ENCODE results near the gene TOMM34.

TOMM34 gene

GRCh38 chr20:44963325-44964215 is 3.4 kb upstream of the TOMM34 start:
- DNase-seq (ENCODE audit: low spot score): no peak

GRCh38 chr20:44962483-44962882 is 2.3 kb upstream of the TOMM34 start:
- peak; percentile 55 for DNase-seq (ENCODE audit: low spot score)

DNA sequence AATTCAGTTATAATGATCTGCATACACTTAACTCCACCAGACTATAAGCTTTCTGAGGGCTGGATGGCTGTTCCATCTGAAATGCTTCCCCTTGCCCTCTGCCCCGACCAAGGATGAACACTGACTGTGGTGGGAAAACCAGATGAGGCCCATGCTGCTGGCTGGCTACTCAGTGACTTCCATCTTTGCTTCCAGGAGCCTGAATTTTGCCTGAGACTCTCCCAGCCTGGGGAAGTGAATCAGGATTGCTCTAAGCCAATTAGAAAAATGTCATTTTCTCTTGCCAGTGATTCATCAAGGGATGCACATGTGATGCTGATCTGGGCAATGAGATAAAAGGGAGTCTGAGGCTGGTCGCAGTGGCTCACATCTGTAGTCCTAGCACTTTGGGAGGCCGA is 1.7 kb upstream of the TOMM34 start:
- DNase-seq (ENCODE audit: low spot score): no peak

DNA sequence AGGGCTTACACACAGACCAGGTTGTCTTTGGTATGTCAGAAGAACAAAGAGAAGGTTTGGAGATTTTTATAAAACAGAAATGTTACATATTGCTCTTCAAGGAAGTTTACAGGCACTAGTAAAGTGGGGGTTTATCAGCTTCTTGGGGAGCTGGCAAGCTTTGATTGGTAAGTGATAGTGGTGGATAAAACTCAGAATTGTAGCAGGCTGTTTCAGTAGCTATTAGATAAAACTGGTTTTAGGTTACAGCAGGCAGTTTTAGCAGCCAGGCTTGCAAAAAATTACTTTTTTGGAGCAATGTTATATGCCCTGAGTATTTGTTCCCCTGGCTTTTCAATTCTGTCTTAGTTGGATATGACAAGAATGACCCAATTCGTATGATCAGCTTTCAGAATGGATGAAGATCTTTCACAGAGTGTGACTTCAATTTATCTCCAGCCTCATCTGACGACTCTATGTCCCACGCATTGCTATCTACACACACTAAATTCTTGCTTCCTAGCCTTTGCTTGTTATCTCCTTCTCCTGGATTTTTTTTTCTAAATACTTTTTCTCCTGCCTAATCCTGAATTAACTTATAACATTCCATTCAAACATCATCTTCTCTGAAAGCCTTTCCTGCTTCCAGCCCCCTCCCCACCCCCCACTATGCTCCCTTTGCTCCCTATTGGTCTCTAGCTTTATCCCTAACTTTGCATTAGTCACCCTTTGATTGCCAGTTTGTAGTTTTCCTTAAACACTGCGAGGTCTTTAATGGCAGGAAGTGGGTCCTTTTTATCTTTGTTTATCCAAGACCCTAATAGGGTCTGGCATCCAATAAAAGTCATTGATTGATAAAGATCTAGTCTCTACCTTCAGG is 1.0 kb upstream of the TOMM34 start:
- DNase-seq (ENCODE audit: low spot score): peak; percentile 20

DNA sequence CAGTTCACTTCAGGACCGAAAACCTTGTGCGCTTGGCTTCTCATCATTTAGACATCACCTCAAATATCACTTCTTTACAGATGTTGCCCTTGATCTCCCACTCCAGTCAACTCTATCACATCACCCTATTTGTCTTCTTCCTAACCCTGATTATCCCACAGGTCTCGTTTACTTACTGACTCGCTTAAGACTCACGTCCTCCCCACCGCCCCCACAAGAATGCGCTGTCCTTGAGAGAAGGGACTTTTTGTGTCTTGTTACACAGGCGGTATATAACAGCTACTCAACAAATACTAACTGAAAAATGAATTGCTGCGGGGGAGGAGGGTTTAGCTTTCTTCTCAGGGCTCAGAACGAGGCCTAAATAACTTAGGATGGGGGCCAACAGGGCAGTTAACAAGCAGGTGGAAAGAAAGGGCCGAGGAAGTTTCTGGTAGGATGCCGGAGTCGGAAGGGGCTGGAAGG is 527 bp downstream of the TOMM34 start:
- peak; percentile 35 for DNase-seq (ENCODE audit: low spot score)

DNA sequence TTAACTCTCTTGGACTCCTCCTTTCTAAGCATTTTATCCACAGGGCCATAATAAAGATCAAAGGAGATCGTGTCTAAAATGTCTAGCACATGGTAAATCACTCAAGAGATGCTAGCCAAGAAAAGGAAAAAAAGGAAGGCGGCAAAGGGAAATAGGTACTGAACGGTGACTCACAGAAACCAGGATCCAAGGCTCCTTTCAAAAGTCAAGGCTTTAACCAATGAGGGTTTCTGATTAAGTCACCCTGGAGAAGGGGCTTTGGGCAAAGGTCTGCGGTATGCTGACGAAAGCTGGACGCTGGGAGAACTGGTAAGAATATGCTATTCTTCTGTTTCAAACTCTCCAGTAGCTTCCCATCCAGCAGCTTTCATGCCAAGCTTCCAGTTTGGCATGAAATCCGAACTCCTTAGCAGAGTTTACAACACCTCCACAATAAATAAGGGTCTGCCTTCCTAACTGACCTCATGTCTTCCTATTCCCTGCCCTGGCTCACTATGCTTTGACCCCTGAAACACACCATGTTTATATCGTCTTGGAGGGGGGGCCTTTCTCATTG is 1.0 kb downstream of the TOMM34 start:
- no peak for DNase-seq (ENCODE audit: low spot score)

DNA sequence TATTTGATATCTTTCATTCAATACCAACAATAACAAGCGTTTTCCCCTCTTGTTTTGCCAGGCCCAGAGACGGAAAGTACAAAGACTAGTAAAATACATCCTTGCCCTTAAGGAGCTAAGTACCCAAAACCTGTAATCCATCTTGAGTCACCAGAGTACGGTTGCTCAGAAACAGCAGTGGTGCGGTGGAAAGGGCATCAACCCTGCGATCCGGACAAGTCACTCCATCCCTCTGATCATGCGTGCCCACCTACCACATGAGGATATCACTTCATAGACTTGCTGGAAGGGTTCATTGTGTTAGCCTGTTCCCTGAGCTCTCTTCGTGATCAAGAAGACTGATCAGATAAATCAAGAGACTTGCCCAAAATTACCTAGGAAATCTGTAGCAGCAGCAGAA is 1.9 kb downstream of the TOMM34 start:
- no peak for DNase-seq (ENCODE audit: low spot score)

GRCh38 chr20:44956410-44956809 is 3.8 kb downstream of the TOMM34 start:
- DNase-seq (ENCODE audit: low spot score): no peak

GRCh38 chr20:44955270-44955669 is 4.9 kb downstream of the TOMM34 start:
- no peak for DNase-seq (ENCODE audit: low spot score)

DNA sequence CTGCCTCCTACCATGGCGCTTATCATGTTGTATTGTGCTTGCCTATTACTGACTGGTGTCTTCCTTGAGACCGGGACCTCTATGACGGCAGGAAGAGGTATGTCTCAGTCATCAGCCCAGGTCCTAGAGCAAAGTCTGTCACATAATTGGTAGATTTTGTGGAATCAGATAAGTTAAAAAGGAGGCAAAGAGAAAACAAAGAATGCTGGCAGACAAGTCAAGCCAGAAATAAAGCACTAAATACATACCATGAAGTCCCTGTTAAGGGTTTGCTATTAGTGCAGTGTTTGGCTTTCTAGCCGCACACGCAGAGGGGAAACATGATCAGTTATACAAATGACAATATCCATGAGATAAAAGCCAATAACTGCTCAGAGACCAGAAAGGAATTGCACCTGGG is 6.0 kb downstream of the TOMM34 start:
- no peak for DNase-seq (ENCODE audit: low spot score)

- no peak for DNase-seq (ENCODE audit: low spot score)
Observed at GRCh38 chr20:44952731-44953130, 7.5 kb downstream of the TOMM34 start.

DNA sequence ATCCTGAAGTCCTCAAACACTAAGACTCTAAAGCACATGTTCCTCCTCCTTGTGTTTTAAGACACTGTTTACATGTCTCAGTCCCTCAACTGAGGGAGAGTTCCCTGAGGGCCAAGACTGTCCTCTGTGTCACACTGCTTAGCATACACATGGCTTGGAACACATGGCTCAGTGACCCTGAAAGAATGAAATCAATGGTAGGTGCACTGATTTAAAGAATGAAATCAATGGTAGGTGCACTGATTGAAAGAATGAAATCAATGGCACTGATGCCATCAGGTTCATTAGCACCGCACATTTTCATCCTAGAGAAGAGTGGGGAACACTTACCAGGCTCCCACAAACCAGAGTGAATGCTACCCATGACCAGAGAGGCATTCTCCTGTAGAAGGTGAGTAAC is 9.8 kb downstream of the TOMM34 start:
- no peak for DNase-seq (ENCODE audit: low spot score)

DNA sequence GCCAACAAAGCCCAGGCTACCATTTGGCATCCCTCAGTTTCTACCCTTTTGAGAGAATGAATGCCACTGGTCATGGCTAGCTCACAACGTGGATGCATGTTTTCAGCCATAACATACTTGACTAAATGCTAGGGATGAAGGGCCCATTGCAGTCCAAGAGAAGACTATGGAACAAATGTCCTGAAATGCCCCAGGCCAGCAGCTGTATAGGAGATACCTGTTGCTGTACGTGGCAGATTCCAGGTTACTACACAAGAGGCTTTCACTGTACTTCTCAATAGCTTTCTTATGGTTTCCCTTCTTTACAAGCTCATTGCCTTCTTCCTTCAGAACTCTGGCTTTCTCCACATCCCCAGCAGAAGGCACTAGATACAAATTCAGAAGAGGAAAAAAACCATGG is 11.7 kb downstream of the TOMM34 start:
- DNase-seq (ENCODE audit: low spot score): no peak

DNA sequence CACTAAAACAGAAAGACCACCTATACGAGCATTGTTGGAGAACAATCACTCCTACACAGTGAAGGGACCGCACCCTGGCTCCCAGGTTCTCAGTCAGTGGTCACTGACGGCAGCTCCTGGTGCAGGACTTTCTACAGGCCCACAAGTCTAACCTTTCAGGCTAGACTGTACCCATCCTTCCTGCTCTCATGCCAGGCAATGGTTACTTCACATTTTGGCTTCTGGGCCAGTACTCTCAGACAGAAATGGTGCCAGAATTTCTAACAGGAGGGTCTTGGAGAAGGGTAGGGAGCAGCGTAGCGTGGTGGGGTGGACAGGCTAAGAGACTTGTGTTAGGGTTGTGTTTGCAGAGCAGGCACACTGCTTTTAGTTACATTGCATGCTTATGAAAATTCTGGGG is 12.1 kb downstream of the TOMM34 start:
- no peak for DNase-seq (ENCODE audit: low spot score)

- no peak for DNase-seq (ENCODE audit: low spot score)
Observed at GRCh38 chr20:44946271-44946852, 13.8 kb downstream of the TOMM34 start.

DNA sequence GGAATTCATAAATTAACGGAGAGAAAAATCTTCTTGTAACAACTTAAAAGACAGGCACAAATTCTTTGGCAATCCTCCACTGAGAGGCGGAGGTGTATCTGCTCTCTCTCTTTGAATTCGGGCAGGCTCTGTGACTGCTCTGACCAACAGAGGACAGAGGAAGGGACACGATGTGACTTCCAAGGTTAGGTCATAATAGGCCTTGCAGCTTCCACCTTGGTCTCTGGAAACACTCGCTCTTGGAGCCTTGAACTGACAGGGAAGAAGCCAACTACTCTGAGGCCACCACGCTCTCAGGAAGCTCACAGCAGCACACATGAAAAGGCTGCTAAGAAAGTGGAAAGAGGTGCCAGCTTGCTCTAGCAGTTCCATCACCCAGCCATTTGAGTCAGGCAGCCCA is 14.9 kb downstream of the TOMM34 start:
- no peak for DNase-seq (ENCODE audit: low spot score)

GRCh38 chr20:44943828-44944227 is 16.4 kb downstream of the TOMM34 start:
- no peak for DNase-seq (ENCODE audit: low spot score)

GRCh38 chr20:44942264-44942973 is 17.8 kb downstream of the TOMM34 start:
- DNase-seq (ENCODE audit: low spot score): no peak

DNA sequence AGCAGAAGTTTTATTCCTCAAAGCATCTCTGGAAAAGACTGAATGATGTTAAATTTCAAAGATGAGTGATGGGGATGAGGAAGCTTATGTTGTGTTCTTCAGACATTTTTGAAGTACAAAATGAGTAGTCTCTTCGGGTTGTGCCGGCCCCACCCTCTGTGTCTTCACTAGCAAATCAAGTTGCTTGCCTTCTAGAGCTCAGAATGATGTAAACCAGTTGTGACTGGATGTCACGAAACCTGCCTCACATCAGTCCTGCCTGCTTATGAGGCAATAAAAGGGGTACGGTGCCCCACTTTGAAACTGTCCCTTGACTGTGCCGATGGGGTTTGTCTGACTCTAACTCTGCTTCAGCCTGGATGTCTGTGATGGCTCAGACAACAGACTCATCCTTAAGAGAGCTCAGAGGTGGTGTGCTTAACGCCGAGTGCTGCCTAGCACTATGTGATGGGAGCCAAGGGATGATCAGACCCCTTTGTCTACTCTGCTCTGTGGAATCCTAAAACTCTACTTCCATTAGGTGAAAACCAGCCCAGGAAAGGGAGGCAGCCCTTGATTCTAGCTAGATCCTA is 19.0 kb downstream of the TOMM34 start:
- DNase-seq (ENCODE audit: low spot score): no peak

DNA sequence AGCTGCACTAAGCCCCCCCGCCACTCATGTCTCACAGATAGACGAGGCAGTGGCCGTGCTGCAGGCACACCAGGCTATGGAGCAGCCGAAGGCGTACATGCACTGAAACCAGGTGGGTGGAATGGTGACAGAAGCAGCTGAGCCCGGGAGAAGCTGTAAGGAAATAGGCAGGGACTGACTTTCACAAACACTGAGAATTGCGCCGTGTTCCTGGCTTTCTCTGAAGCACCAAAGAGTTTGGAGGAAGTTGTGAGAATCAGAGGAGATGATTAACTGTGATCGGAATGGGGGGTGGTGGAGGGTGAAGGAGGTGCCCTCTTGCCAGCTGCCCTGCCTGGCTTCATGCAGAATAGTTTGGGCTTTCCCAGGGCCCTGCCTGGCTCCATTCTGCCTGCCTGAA is 21.6 kb downstream of the TOMM34 start:
- no peak for DNase-seq (ENCODE audit: low spot score)

DNA sequence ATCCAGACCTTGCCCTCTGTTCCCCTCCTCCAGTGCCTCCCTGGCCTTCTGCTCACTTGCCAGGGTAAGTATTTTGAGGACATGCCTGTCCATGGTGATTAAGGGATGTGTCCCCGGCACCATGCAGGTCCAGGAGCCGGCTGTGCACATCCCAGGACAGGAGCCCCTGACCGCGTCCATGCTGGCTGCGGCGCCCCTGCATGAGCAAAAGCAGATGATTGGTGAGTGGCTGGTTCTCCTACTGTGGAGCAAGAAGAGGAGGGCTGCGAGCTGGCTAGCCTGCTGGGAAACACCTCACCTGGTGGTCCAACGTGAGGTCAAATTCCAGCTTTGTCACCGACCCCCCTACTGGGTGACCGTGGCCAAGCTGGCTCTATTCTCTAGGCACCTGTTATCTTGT is 23.7 kb downstream of the TOMM34 start:
- no peak for DNase-seq (ENCODE audit: low spot score)
